Stimulated activated CD8-positive, alpha-beta memory T cell treated with anti-CD3 and anti-CD28 coated beads, Interleukin-7, amount 100 ng/mL, for 24 hours (primary cell): ENCODE results near the gene CSDE1.
"Not testable (repeated sequence)": the region's sequence is repeated elsewhere in the genome, so short reads cannot be mapped to it uniquely, and the experiment has no call there.

Source experiments
- DNase-seq: peaks from one replicate; pipeline ENCODE4 v3.0.0-alpha.2; 2020; ENCODE audit warnings: low read depth

CSDE1 gene

DNA sequence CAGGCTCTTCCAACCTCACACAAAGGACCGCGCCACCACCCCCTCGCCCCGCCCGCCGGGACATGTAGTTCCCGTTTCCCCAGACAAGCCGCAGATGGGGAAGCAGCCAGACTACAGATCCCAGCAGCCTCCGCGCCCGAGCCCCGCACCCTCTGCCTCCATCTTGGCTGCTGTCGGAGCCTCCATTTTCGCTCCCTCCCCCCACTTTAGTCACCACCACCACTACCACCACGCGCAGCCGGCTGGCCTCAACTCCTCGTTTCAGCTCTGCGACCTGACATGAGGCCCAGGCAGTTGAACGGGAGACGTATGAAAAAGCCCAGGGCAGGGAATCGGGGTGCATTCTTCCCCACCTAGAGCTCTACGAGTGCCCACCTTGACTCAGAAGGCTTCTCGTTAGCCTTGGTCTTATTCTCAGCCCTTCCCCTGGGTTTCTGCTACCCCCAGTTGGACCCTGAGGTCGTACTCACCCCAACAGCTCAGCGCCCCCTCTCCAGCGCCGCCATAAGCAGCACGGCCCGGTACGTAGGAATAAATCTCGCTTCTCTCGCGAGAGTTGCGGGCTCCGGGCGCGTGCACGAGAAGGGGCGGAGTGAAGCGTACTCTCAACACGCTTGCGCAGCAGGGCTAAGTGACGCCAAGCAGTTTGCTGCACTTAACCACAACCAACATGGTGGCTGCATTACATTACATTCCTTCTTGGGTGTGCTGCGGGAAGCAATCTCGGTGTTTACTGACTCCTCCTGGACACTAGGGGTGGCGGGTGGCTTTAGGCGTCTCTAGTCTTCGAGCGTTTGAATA is at the start of gene CSDE1:
Gene CSDE1 (minus strand): TSS at position 530 of the 801 bp plus-strand sequence. CDS start 18,094 bp downstream, outside the sequence.
- DNase-seq: peak; percentile 93

DNA sequence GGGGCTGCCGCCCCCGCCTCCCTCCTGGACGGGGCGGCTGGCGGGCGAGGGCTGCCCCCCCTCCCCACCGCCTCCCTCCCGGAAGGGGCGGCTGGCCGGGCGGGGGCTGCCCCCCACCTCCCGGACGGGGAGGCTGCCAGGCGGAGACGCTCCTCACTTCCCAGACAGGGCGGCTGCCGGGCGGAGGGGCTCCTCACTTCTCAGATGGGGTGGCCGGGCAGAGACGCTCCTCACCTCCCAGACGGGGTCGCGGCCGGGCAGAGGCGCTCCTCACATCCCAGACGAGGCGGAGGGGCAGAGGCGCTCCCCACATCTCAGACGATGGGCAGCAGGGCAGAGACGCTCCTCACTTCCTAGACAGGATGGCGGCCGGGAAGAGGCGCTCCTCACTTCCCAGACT is 46.7 kb upstream of the CSDE1 start:
- DNase-seq: not testable (repeated sequence)

DNA sequence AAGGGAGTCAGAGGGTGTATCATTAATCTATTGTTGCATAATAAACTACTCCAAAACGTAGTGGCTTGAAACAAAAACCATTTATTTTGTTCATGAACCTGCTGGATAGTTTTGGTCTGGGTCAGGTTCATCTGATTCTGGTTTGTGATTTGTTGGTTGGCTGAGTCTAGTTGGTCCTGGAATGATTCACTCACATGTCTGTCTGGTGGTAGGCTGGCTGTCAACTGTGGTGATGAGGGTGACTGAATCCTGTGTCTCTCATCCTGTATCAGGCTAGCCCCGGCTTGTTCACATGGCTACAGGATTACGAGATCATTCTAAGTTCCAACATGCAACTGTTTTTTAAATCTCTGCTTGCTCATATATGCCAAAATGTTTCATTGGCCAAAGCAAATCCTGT is 45.2 kb upstream of the CSDE1 start:
- no peak for DNase-seq

DNA sequence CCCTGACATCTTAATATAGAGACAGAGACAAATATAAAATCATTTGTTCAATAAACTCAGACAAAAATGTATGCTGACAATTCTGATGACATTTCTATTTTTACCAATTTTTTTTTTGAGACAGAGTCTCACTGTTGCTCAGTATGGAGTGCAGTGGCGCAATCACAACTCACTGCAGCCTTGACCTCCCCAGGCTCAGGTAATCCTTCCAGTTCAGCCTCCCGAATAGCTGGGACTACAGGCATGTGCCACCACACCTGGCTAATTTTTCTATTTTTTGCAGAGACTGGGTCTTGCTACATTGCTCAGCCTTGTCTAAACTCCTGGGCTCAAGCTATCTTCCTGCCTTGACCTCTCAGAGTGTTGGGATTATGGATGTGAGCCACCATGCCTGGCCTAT is 36.3 kb upstream of the CSDE1 start:
- DNase-seq: no peak

DNA sequence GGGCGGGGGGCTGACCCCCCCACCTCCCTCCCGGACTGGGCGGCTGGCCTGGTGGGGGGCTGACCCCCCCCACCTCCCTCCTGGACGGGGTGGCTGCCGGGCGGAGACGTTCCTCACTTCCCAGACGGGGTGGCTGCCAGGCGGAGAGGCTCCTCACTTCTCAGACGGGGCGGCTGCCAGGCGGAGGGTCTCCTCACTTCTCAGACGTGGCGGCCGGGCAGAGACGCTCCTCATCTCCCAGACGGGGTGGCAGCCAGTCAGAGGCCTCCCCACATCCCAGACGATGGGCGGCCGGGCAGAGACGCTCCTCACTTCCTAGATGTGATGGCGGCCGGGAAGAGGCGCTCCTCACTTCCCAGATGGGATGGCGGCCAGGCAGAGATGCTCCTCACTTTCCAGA is 32.8 kb upstream of the CSDE1 start:
- DNase-seq: not testable (repeated sequence)

DNA sequence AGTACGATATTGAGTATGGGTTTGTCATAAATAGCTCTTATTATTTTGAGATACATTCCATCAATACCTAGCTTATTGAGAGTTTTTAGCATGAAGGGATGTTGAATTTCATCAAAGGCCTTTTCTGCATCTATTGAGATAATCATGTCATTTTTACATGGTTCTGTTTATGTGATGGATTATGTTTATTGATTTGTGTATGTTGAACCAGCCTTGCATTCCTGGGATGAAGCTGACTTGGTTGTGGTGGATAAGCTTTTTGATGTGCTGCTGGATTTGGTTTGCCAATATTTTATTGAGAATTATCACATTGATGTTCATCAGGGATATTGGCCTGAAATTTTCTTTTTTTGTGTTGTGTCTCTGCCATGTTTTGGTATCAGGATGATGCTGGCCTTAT is 28.7 kb upstream of the CSDE1 start:
- not testable (repeated sequence) for DNase-seq

DNA sequence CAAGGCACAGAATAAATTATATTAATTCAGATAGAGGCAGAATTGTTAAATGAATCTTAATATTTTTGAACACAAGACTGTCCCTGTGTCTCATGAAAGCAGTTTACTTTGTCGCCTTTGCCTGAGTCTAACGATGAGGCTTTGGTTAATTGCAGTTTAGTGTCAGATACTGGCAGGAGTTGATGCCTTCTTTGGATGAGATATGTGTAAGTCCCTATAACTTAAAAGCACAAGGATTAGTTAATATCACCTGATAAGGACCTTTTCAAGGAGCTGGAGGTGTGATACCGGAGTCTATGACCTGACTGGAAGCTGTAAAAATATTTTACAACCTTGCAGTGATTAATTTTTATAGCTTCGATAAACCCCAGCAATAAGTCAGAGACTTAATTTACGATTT is 24.7 kb upstream of the CSDE1 start:
- no peak for DNase-seq

DNA sequence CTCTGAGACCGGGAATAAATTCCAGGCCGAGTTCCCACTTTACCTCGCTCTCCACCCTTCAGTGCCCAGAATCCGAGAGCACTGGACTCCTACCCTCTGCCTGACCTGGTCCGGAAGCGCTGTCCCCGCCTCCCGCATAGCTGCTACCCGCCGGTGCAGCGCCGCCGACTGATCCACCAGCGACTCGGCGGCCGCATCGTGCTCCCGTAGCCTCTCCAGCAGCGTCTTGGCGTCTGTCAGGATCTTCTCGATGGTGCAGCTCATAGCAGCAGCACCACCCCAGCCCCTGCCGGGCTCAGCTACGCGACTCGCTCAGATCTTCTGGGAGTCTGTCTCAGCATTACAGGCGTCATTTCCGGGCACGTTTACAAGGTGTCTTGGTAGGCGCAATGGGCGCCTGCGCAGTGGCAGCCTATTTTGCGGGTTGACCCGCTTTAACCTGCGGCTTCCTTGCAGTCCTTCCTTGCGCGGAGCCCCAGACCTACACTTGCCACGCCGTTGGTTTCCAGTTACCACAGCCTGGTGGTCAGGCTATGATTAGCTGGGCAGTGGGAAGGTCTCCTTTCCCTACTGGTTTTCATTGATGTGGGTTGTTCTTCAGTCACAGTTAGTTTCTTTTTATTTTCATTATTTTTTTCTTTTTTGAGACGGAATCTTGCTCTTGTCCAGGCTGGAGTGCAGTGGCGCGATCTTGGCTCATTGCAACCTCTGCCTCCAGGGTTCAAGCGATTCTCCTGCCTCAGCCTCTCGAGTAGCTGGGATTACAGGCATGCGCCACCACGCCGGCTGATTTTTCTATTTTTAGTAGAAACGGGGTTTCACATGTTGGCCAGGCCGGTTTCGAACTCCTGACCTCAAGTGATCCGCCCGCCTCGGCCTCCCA is 22.8 kb upstream of the CSDE1 start, which contains the start of gene SIKE1:
Gene SIKE1 (minus strand): TSS at position 342 of the 883 bp plus-strand sequence. CDS start 78 bp downstream, at position 264.
- peak; percentile 89 for DNase-seq

DNA sequence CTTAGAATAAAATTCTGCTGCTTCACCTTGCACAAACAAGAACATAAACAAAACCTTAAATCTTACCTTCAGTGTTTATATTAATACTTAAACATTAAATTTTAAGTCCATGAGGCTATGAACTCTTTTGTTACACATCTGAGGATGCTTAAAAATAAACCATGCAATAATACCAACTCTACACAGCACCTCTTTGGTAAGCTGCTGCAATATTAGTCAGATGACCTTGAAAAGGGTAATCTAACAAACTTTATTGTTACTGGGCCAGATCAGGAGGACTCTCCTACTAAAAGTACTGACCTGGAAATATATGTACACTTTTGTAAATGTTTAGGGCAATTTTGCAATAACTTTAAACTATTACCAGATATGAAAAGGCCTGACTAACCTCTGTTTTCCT is 21.9 kb upstream of the CSDE1 start:
- DNase-seq: no peak

DNA sequence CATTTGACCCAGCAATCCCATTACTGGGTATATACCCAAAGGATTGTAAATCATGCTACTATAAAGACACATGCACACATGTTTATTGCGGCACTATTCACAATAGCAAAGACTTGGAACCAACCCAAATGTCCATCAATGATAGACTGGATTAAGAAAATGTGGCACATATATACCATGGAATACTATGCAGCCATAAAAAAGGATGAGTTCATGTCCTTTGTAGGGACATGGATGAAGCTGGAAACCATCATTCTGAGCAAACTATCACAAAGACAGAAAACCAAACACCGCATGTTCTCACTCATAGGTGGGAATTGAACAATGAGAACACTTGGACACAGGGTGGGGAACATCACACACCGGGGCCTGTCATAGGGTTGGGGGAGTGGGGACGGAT is 18.9 kb upstream of the CSDE1 start:
- not testable (repeated sequence) for DNase-seq

DNA sequence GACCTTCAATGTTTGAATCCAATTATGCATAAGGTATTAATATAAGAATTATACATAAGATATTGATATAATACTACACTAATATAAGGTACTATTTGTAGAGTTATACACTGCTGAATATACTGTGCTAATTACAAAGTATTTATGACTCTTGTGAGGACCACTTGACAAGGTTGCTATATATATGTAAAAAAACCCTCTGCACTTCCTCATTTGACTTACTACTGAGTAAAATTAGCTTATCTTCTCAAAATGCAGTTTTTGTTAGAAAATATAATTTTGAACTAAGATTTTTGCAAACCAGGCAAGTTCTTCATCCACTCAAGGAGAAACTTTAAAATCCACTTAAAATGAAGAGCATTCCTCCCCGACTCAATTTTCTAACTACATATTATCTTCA is 14.2 kb upstream of the CSDE1 start:
- DNase-seq: no peak

DNA sequence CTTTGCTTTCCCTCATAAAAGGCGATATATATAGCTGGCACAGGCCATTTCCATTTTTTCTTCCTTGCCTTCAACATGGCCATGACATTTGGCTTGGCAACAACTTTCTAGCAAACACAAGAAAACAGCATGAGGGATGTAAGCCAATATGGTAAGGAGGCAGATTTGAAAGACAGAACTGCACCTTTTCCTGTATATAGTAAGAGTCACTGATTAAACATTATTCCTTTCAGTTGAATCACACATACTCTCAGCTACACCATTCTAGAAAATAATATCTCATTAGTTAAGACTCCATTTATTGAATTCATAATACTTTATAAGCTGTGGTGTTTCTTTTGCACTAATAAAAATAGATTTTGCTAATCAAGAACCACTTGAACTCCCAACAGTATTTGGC is 13.2 kb upstream of the CSDE1 start:
- no peak for DNase-seq

DNA sequence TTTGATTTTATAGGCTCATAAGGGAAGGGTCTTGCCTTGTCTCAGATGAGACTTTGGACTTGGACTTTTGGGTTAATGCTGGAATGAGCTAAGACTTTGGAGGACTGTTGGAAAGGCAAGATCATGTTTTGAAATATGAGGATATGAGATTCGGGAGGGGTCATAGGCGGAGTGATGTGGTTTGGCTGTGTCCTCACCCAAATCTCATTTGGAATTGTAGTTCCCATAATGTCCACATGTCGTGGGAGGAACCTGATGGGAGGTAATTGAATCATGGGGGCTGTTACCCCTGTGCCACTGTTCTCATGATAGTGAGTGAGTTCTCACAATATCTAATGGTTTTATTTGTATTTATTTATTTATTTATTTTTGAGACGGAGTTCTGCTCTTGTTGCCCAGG is 6.9 kb upstream of the CSDE1 start:
- DNase-seq: no peak

DNA sequence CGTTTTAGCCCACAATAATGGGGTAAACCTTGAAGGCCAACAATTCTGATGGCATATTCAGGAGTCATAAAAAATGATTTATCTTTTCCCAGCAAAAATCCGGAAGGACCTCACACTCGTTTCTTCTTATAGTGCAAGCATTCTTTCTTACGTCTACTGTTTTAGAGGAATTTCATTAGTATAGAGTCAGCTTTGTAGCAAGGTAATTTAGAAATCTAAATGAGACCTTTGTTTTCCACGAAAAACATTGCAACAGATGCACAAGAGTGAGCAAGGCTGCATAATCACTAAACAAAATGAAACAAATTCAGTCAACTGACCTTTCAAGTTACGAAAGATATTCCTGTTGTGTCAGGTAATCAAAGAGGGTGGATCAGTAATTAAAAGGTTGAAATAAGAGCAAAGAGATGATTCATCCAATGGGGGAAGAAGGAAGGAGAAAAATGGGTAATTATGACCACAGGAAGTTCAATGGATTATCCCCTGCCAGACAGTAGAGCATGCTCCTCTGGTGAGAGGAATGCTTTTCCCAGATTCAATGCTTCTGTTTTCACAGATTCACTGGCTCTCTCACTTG is 560 bp upstream of the CSDE1 start:
- no peak for DNase-seq

DNA sequence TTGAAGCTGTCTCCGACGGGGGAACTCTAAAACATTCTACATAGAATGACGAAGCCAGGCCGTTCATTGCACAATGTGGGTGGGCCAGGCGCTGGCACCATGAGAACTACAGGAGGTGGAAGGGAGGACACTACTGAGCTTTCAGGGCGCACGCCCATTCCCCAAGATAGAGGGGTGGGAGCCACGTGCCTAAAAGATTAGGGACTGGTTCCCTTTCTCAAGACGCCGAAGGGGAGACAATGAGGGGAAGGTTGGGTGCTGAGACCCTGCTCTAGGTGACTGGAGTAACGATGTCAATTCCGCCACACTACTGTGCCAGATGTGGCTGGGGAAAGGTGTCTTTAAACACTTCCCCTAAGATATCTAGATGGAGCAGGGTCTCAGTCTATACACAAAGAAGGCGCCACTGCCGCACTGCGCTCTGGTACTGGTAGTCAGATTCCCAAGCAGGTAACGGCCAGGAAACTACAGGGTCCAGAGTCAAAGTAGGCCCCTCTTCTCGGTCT is 782 bp downstream of the CSDE1 start:
- no peak for DNase-seq

DNA sequence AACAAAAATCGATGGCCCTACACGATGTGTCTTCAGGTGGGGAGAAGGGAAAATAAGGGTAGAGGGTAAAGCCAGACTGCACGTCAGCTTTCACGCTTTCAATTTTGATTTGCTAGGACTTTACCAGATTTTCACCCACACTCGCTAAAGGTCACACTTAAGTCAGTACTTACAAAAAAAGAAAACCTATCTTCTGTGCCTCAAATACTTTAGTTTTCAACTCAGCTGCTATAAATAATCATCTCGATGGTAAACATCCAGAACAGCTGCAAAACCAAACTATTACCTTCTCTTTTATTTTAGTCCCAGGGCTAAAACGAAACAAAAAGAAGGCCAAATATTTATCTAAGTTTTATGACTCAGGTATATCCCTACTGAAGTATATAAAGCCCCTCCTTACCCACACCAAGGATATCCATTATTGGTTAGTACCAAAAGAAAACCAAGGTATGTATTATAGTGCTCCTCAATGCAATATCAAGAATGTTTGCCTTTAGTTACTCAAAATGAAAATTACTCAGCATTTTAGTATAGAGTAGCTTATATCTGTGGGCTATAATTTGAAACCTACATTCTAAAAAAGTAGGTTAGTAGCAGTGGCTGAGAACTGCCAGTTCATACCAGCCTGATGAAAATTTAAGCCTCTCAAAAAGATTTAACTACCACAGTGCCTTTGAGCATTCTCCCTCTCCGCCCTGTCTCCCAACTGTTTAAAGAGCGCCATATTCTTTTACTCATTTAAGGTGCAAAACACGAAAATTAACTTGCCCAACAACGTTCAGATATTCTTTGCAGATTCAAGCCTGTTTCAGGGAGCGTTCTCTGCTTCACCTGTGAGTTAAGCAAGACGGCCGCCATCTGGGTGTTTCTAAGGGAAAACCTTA is 1.5 kb downstream of the CSDE1 start:
- no peak for DNase-seq

DNA sequence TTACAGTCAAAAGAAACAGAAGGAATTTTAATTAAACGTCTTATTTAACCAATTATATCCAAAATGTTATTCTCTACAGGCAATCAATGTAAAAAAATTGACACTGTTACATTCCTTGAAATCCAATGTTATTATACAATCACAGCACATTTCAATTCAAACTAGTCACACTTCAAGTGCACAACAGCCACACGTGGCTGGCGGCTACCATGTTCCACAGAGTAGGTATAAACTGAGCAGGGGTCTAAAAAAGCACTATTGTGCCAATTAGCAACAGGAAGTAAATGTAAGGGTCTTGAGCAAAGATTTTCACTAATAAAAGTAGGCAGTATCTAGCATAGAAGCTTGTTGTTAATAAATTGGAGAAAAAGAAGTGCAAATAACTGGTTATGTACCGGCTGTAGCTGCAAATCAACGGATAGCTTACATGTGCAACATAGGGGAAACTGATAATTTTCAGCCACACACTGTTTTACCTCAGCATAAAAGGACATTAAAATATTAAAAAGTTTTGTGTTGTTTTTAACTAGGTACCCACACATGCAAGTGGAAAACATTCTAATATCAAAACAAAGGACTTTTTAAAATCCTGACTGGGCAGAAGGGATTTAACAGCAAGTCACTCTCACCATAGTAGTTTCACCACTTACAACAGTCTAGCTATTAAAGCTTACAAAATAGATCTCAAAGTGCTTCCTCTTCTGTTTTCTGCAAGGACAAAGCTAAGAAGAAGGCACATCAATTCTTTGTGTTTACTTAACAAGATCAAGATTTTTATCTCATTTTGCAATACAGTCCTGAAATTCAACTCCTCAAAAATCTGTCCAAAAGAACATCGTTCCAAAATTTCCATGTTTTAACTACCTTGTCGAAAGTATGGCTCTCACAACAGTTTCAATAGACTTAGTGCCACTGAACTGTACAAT is 2.5 kb downstream of the CSDE1 start:
- DNase-seq: no peak

DNA sequence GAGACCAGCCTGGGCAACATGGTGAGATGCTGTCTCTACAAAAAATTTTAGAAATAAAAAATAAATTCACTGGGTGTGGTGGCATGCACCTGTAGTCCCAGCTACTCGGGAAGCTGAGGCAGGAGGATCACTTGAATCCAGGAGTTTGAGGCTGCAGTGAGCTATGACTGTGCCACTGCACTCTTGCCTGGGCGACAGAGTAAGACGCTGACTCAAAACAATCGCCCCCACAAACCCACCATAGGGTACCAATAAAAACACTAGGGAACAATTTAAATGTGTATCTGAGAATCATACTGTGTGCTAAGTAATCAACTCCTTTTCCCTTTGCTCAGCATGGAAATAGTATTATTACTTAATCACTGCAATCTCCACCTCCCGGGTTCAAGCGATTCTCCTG is 4.1 kb downstream of the CSDE1 start:
- not testable (repeated sequence) for DNase-seq

DNA sequence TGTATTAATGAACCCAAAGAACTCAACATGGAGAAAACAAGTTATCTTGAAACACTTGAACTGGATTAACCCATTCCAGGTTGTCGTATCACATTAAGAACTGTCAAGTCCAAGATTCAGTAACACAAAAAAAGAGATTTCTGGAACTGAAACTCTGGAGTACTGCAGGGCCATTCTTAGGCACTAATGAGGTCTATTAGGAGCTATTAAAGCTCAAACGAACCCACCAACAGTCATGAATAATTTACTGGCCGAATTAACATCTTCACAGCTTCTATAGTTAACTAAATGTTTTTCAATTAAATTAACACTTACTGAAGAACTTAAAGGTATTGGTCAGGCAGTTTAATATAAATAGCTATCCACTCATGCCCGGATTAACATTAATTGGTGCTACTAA is 4.6 kb downstream of the CSDE1 start:
- DNase-seq: no peak

DNA sequence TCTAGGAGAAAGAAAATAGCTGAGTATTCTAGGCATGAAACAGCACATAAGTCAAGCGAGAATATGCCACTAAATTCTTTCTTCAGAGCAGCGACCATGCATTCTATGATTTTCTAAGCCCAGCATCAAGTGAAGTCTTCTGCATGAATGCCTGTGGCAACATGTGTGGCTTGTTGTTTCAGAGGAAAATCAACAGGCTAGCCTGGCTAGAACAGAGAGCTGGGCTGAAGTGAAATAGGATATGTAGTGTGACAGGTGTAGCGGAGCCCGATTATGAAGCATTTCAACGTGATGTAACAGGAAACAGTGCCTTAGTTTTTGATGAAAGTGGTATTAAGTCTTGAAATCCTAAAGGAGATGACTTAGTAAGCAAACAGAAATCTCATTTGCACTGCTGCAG is 7.0 kb downstream of the CSDE1 start:
- DNase-seq: no peak
